ENCODE results near the gene CORO7.

The CORO7 gene

DNA sequence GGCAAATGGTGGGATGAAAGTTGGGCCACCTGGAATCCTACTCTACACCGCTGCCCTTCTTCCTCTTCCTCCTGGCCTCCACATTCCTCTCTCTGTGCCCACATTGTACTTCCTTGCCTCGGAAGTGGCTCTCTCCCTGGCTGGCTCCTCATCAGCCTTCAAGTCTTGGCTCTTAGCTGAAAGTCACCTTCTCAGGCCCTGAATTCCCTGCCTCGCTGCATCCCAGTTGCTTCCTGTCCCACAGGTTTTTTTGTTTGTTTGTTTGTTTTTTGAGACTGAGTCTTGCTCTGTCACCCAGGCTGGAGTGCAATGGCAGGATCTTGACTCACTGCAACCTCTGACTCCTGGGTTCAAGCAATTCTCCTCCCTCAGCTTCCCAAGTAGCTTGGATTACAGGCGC, 62.7 kb downstream of the CORO7 start:
- no peak for DNase-seq (ENCODE audit: low read depth, low spot score)
- no peak overlapping the region for H3K4me3 ChIP-seq (ENCODE audit: low read depth, low read length)
- TF ChIP-seq, protein P1, sequence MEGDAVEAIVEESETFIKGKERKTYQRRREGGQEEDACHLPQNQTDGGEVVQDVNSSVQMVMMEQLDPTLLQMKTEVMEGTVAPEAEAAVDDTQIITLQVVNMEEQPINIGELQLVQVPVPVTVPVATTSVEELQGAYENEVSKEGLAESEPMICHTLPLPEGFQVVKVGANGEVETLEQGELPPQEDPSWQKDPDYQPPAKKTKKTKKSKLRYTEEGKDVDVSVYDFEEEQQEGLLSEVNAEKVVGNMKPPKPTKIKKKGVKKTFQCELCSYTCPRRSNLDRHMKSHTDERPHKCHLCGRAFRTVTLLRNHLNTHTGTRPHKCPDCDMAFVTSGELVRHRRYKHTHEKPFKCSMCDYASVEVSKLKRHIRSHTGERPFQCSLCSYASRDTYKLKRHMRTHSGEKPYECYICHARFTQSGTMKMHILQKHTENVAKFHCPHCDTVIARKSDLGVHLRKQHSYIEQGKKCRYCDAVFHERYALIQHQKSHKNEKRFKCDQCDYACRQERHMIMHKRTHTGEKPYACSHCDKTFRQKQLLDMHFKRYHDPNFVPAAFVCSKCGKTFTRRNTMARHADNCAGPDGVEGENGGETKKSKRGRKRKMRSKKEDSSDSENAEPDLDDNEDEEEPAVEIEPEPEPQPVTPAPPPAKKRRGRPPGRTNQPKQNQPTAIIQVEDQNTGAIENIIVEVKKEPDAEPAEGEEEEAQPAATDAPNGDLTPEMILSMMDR (IDR thresholded peaks at IDR 0.05; ENCODE audit: low read depth, low read length) = no peak
- in situ Hi-C loops (cut with HindIII; ENCODE audit: low sequenced_read_pairs) = no loop called here

GRCh38 chr16:4352843-4353242, 63.6 kb downstream of the CORO7 start:
- H3K4me3 ChIP-seq (ENCODE audit: low read depth, low read length) = no peak overlapping the region
- DNase-seq (ENCODE audit: low read depth, low spot score) = no peak
- in situ Hi-C loops (cut with HindIII; ENCODE audit: low sequenced_read_pairs) = no loop called here
- TF ChIP-seq, protein P1 (IDR thresholded peaks at IDR 0.05; ENCODE audit: low read depth, low read length) = no peak

DNA sequence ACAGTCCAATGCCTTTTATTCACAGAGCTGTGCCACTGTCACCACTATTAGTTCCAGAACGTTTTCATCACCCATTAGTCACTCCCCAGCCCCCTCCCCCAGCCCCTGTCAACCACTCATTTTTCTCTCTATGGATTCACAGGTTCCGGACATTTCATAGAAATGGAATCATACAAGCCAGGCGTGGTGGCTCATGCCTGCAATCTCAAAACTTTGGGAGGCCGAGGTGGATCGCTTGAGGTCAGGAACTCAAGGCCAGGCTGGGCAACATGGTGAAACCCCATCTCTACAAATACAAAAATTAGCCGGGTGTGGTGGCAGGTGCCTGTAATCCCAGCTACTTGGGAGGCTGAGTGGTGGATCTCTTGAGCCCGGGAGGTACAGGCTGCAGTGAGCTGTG, 64.5 kb downstream of the CORO7 start:
- TF ChIP-seq, protein P1 (IDR thresholded peaks at IDR 0.05; ENCODE audit: low read depth, low read length) = no peak
- H3K4me3 ChIP-seq (ENCODE audit: low read depth, low read length) = no peak overlapping the region
- DNase-seq (ENCODE audit: low read depth, low spot score) = no peak
- in situ Hi-C loops (cut with HindIII; ENCODE audit: low sequenced_read_pairs) = no loop called here

GRCh38 chr16:4350787-4351659, 65.4 kb downstream of the CORO7 start, which contains the start of gene PAM16:
Gene PAM16 (minus strand): TSS chr16:4351321. CDS start chr16:4351234, 87 bp downstream.
- peak; percentile 95 for DNase-seq (ENCODE audit: low read depth, low spot score)
- peak within 1 kb of the TSS; percentile 74 for H3K4me3 ChIP-seq (ENCODE audit: low read depth, low read length)
- TF ChIP-seq, protein P1 (IDR thresholded peaks at IDR 0.05; ENCODE audit: low read depth, low read length) = no peak
- in situ Hi-C loops (cut with HindIII; ENCODE audit: low sequenced_read_pairs) = no loop called here

DNA sequence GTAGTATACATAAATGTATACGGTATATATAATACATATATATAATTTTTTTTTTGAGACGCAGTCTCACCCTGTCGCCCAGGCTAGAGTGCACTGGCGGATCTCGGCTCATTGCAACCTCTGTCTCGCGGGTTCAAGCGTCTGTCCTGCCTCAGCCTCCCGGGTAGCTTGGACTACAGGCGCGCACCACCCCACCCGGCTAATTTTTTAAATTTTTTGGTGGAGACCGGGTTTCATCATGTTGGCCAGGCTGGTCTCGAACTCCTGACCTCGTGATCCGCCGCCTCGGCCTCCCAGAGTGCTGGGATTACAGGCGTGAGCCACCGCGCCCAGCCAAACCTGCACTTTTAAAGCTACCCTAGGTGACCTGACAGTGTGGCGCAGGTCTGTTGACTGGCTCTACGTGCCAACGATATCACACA, 66.0 kb downstream of the CORO7 start:
- peak overlapping the region; percentile 74 for H3K4me3 ChIP-seq (ENCODE audit: low read depth, low read length)
- TF ChIP-seq, protein P1 (IDR thresholded peaks at IDR 0.05; ENCODE audit: low read depth, low read length) = no peak
- in situ Hi-C loops (cut with HindIII; ENCODE audit: low sequenced_read_pairs) = no loop called here
- DNase-seq (ENCODE audit: low read depth, low spot score) = no peak

DNA sequence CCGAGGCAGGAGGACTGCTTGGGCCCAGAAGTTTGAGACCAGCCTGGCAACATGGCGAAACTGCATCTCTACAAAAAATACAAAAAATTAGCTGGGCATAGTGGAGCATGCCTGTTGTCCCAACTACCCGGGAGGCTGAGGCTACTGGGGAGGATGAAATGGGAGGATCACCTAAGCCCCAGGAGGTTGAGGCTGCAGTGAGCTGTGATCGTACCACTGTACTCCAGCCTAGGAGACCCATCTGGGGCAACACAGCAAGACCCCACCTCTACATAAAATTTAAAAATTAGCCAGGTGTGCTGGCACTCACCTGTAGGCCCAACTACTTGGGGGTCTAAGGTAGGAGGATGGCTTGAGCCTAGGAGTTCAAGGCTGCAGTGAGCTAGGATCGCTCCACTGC, 67.1 kb downstream of the CORO7 start:
- DNase-seq (ENCODE audit: low read depth, low spot score) = no peak
- no peak overlapping the region for H3K4me3 ChIP-seq (ENCODE audit: low read depth, low read length)
- TF ChIP-seq, protein P1 (IDR thresholded peaks at IDR 0.05; ENCODE audit: low read depth, low read length) = no peak
- in situ Hi-C loops (cut with HindIII; ENCODE audit: low sequenced_read_pairs) = no loop called here

All from astrocyte of the spinal cord (primary cell).